ENCODE measurements around the gene ZNF865.

GRCh38 chr19:55655648-55656040 is 50.2 kb downstream of the ZNF865 start:
- TF ChIP-seq POLR2A (IDR thresholded peaks at IDR 0.05; ENCODE audit: low read depth, low read length): no peak
- TF ChIP-seq ESRRA (IDR thresholded peaks at IDR 0.05; ENCODE audit: low read length): no peak
- no peak for TF ChIP-seq YY1 (IDR thresholded peaks at IDR 0.05; ENCODE audit: low read depth, low read length)
